ENCODE measurements around the gene PLVAP.

- TF ChIP-seq, protein P1, sequence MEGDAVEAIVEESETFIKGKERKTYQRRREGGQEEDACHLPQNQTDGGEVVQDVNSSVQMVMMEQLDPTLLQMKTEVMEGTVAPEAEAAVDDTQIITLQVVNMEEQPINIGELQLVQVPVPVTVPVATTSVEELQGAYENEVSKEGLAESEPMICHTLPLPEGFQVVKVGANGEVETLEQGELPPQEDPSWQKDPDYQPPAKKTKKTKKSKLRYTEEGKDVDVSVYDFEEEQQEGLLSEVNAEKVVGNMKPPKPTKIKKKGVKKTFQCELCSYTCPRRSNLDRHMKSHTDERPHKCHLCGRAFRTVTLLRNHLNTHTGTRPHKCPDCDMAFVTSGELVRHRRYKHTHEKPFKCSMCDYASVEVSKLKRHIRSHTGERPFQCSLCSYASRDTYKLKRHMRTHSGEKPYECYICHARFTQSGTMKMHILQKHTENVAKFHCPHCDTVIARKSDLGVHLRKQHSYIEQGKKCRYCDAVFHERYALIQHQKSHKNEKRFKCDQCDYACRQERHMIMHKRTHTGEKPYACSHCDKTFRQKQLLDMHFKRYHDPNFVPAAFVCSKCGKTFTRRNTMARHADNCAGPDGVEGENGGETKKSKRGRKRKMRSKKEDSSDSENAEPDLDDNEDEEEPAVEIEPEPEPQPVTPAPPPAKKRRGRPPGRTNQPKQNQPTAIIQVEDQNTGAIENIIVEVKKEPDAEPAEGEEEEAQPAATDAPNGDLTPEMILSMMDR (IDR thresholded peaks at IDR 0.05): no peak
- TF ChIP-seq IRF1 (CRISPR knock-in tag; IDR thresholded peaks at IDR 0.05): no peak
- TF ChIP-seq NR1H2 (CRISPR knock-in tag; IDR thresholded peaks at IDR 0.05): no peak
- TF ChIP-seq, protein P2, sequence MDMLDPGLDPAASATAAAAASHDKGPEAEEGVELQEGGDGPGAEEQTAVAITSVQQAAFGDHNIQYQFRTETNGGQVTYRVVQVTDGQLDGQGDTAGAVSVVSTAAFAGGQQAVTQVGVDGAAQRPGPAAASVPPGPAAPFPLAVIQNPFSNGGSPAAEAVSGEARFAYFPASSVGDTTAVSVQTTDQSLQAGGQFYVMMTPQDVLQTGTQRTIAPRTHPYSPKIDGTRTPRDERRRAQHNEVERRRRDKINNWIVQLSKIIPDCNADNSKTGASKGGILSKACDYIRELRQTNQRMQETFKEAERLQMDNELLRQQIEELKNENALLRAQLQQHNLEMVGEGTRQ (CRISPR knock-in tag; IDR thresholded peaks at IDR 0.05): no peak
- no peak for TF ChIP-seq JUN (CRISPR knock-in tag; IDR thresholded peaks at IDR 0.05)
- no peak for TF ChIP-seq ZNF423 (CRISPR knock-in tag; IDR thresholded peaks at IDR 0.05)
- no peak for TF ChIP-seq TEAD4 (CRISPR knock-in tag; IDR thresholded peaks at IDR 0.05)
- TF ChIP-seq OVOL2 (CRISPR knock-in tag; IDR thresholded peaks at IDR 0.05; ENCODE audit: borderline replicate concordance): no peak
- no peak for TF ChIP-seq MAX (CRISPR knock-in tag; IDR thresholded peaks at IDR 0.05)
- no peak for TF ChIP-seq ATF1 (CRISPR knock-in tag; IDR thresholded peaks at IDR 0.05)
- TF ChIP-seq, protein P3, sequence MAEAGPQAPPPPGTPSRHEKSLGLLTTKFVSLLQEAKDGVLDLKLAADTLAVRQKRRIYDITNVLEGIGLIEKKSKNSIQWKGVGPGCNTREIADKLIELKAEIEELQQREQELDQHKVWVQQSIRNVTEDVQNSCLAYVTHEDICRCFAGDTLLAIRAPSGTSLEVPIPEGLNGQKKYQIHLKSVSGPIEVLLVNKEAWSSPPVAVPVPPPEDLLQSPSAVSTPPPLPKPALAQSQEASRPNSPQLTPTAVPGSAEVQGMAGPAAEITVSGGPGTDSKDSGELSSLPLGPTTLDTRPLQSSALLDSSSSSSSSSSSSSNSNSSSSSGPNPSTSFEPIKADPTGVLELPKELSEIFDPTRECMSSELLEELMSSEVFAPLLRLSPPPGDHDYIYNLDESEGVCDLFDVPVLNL (CRISPR knock-in tag; IDR thresholded peaks at IDR 0.05; ENCODE audit: borderline replicate concordance, low read depth): no peak
- TF ChIP-seq, protein P4, sequence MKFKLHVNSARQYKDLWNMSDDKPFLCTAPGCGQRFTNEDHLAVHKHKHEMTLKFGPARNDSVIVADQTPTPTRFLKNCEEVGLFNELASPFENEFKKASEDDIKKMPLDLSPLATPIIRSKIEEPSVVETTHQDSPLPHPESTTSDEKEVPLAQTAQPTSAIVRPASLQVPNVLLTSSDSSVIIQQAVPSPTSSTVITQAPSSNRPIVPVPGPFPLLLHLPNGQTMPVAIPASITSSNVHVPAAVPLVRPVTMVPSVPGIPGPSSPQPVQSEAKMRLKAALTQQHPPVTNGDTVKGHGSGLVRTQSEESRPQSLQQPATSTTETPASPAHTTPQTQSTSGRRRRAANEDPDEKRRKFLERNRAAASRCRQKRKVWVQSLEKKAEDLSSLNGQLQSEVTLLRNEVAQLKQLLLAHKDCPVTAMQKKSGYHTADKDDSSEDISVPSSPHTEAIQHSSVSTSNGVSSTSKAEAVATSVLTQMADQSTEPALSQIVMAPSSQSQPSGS (CRISPR knock-in tag; IDR thresholded peaks at IDR 0.05; ENCODE audit: borderline replicate concordance, low read depth): no peak
- TF ChIP-seq ZNF263 (CRISPR knock-in tag; IDR thresholded peaks at IDR 0.05; ENCODE audit: low read depth): no peak
- no peak for TF ChIP-seq SP1 (CRISPR knock-in tag; conservative IDR thresholded peaks at IDR 0.05)
Measured at GRCh38 chr19:17320435-17320834, 56.7 kb downstream of the PLVAP start.
